IMR-90 (cell line): ENCODE results near the gene SSR3. TPM values are rescaled to one million over a fixed set of nuclear protein-coding genes. Genes with fewer than 3 reads are reported as not detected.

Experiments used
- ATAC-seq: fragments of 200-7000 bp; cut with Tn5 transposase; 2 replicates; pipeline ENCODE4 v1.9.1; 2020; ENCODE audit warnings: low read depth, mild to moderate bottlenecking, moderate library complexity
- BruUV-seq: library from RNA; stranded (reverse); fragments of 400-500 nt; replicated peaks from 2 replicates; lab custom pipeline; 2021; lab: Mats Ljungman, UMichigan
- CTCF ChIA-PET: fragments of 300-600 bp; formaldehyde crosslinking; extraction: SDS; loops from one replicate; lab custom pipeline; 2021; ENCODE audit warnings: antibody characterized with exemption; lab: Yijun Ruan, JAX
- POLR2A ChIA-PET: fragments of 300-600 bp; sonication (Branson Sonifier 250); formaldehyde crosslinking; loops from one replicate; lab custom pipeline; 2022; ENCODE audit warnings: antibody characterized with exemption; ENCODE audit not compliant: unreplicated experiment; lab: Charles Lee
- DNase-seq: peaks from one replicate; pipeline ENCODE4 v3.0.0; 2013
- H2AFZ ChIP-seq: replicated peaks from 2 replicates; pipeline ENCODE3; 2013; ENCODE audit warnings: low read length, mild to moderate bottlenecking; ENCODE audit not compliant: poor library complexity
- H2AK5ac ChIP-seq: 2 replicates; pipeline ENCODE4 v1.6.1; 2013; ENCODE audit warnings: low read depth, low read length, inconsistent platforms
- H2AK9ac ChIP-seq: replicated peaks from 2 replicates; pipeline ENCODE3; 2013; ENCODE audit warnings: mild to moderate bottlenecking, low read depth, low read length, moderate library complexity; ENCODE audit not compliant: poor library complexity
- H2BK120ac ChIP-seq: 2 replicates; pipeline ENCODE4 v1.6.1; 2013; ENCODE audit warnings: low read depth, low read length, inconsistent platforms
- H2BK15ac ChIP-seq: 3 replicates; pipeline ENCODE4 v1.6.1; 2013; ENCODE audit warnings: low read depth, low read length, inconsistent platforms
- H2BK20ac ChIP-seq: 2 replicates; pipeline ENCODE4 v1.6.1; 2013; ENCODE audit warnings: low read depth, mild to moderate bottlenecking, inconsistent platforms, low read length, moderate library complexity
- H2BK5ac ChIP-seq: 2 replicates; pipeline ENCODE4 v1.6.1; 2013; ENCODE audit warnings: mild to moderate bottlenecking, low read depth, low read length, inconsistent platforms; ENCODE audit not compliant: poor library complexity, severe bottlenecking
- H3K14ac ChIP-seq: replicated peaks from 2 replicates; pipeline ENCODE4 v1.6.1; 2013; ENCODE audit warnings: low read depth, low read length, inconsistent platforms
- H3K18ac ChIP-seq: 2 replicates; pipeline ENCODE4 v1.6.1; 2013; ENCODE audit warnings: low read depth, low read length, control low read depth
- H3K23ac ChIP-seq: 2 replicates; pipeline ENCODE4 v1.6.1; 2013; ENCODE audit warnings: low read depth, low read length, inconsistent platforms
- H3K27ac ChIP-seq: 2 replicates; pipeline ENCODE4 v1.5.1; 2013; ENCODE audit warnings: mild to moderate bottlenecking, control low read depth, low read length; ENCODE audit not compliant: insufficient read depth
- H3K27me3 ChIP-seq: 2 replicates; pipeline ENCODE4 v1.6.1; 2013; ENCODE audit warnings: low read length; ENCODE audit not compliant: control insufficient read depth, insufficient read depth
- H3K36me3 ChIP-seq: 2 replicates; pipeline ENCODE4 v1.6.1; 2013; ENCODE audit warnings: low read length, mixed read lengths; ENCODE audit not compliant: control insufficient read depth, insufficient read depth
- H3K4ac ChIP-seq: 2 replicates; pipeline ENCODE4 v1.6.1; 2013; ENCODE audit warnings: low read depth, low read length, inconsistent platforms
- H3K4me1 ChIP-seq: 2 replicates; pipeline ENCODE4 v1.6.1; 2013; ENCODE audit warnings: low read length, mixed read lengths; ENCODE audit not compliant: control insufficient read depth, insufficient read depth
- H3K4me2 ChIP-seq: 2 replicates; pipeline ENCODE4 v1.6.1; 2013; ENCODE audit warnings: low read depth, mild to moderate bottlenecking, control low read depth, low read length, moderate library complexity
- H3K4me3 ChIP-seq: 2 replicates; pipeline ENCODE4 v1.5.1; 2013; ENCODE audit warnings: low read depth, mild to moderate bottlenecking, control low read depth, low read length, moderate library complexity; ENCODE audit not compliant: insufficient read depth
- H3K56ac ChIP-seq: 2 replicates; pipeline ENCODE4 v1.6.1; 2013; ENCODE audit warnings: low read length, inconsistent platforms; ENCODE audit not compliant: insufficient read depth; ENCODE audit errors: extremely low read depth
- H3K79me1 ChIP-seq, 2 experiments: 2 replicates each; pipeline ENCODE4 v1.6.1; 2013; ENCODE audit warnings: low read length in 2 of 2, inconsistent platforms in 1 of 2, low read depth in 1 of 2
- H3K9ac ChIP-seq: 2 replicates; pipeline ENCODE4 v1.6.1; 2013; ENCODE audit warnings: low read depth, low read length, control low read depth
- H3K9me1 ChIP-seq: 2 replicates; pipeline ENCODE4 v1.6.1; 2013; ENCODE audit warnings: low read length, inconsistent platforms; ENCODE audit not compliant: insufficient read depth
- H3K9me3 ChIP-seq: 2 replicates; pipeline ENCODE4 v1.6.1; 2013; ENCODE audit warnings: low read length; ENCODE audit not compliant: control insufficient read depth, insufficient read depth
- H4K20me1 ChIP-seq: 2 replicates; pipeline ENCODE4 v1.6.1; 2013; ENCODE audit warnings: low read length, inconsistent platforms; ENCODE audit not compliant: insufficient read depth
- H4K5ac ChIP-seq: 2 replicates; pipeline ENCODE4 v1.6.1; 2013; ENCODE audit warnings: mild to moderate bottlenecking, low read depth, low read length, control low read depth
- H4K8ac ChIP-seq, 2 experiments: 2 replicates each; pipeline ENCODE4 v1.6.1; 2013; ENCODE audit warnings: low read depth in 2 of 2, low read length in 2 of 2, control low read depth in 1 of 2, inconsistent platforms in 1 of 2
- H4K91ac ChIP-seq: 2 replicates; pipeline ENCODE4 v1.6.1; 2013; ENCODE audit warnings: low read depth, low read length, inconsistent platforms; ENCODE audit not compliant: insufficient read depth
- BHLHE40 ChIP-seq: fragments of 150-350 bp; IDR thresholded peaks from 2 replicates; pipeline ENCODE4 v1.6.1; 2016; ENCODE audit warnings: mild to moderate bottlenecking, low read depth, low read length
- MAFK ChIP-seq: IDR thresholded peaks from 2 replicates; pipeline ENCODE4 v1.6.1; 2012; ENCODE audit warnings: low read depth, low read length, improper control_type of control experiment
- WGBS, 2 experiments: methylation state at CpG; one replicate each; pipeline versions ENCODE4 v1.1.5 to v1.1.7; 2013; ENCODE audit warnings: missing lambda C conversion rate in 2 of 2; ENCODE audit not compliant: insufficient read length in 1 of 2; ENCODE audit errors: extremely low coverage in 2 of 2; 5-methylcytosine and 5-hydroxymethylcytosine counted together
- dilution Hi-C: fragments of 300-500 bp; cut with HindIII; formaldehyde crosslinking; loops from one replicate; pipeline ENCODE4 v1.14.3; 2018; ENCODE audit warnings: low sequenced_read_pairs; ENCODE audit not compliant: unreplicated experiment
- in situ Hi-C: fragments of 300-500 bp; cut with MboI; formaldehyde crosslinking; loops from 3 replicates; pipeline ENCODE4 v1.14.3; 2019; ENCODE audit warnings: low sequenced_read_pairs, inconsistent platforms, mixed read lengths
- intact Hi-C: fragments of 100-400 bp; cut with micrococcal nuclease; formaldehyde crosslinking; loops from 2 replicates; pipeline ENCODE4 v1.10.0; 2022
- polyA plus RNA-seq, 3 experiments: library from polyadenylated mRNA; depleted of rRNA; stranded (reverse); fragments of >200 nt; gene quantifications; 2 replicates each; pipeline ENCODE4 v1.2.3, GENCODE V29; 2012; ENCODE audit warnings: low replicate concordance in 1 of 3
- total RNA-seq: library from RNA; depleted of rRNA; stranded (reverse); fragments of >200 nt; gene quantifications from 2 replicates; pipeline ENCODE4 v1.2.3, GENCODE V29; 2012
- TF ChIP-seq, protein P1 (sequence below): fragments of 150-350 bp; IDR thresholded peaks from 2 replicates; pipeline ENCODE4 v1.6.1; 2017; ENCODE audit warnings: mild to moderate bottlenecking, antibody characterized with exemption, low read length, low read depth
- TF ChIP-seq, protein P2 (sequence below): conservative IDR thresholded peaks from 2 replicates; pipeline ENCODE4 v1.5.1; 2012; ENCODE audit warnings: mild to moderate bottlenecking, low read depth, low read length, improper control_type of control experiment

Gene SSR3
- total and polyA plus RNA-seq, 2 of the 4 experiments (the other 2 are of a cell fraction) = 246 to 608 TPM

DNA sequence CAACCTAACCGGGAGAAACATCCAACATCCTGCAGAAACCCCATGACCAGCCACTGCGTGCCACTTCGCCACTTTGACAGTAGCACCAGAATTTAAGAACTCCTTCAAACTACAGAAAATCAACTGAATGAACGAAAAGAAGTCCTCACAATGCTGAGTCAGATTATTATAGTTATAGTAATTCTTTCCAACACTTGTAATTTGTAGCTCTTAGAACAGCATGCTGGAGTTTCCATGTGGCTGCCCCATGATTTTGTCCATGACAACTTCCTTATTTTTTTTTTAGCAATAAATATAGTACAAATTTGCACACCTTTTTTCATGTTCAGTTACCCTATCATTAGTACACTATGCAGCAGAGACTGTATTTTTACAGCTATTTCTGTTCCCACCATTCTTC lies 26.1 kb upstream of the SSR3 start:
- H2AK5ac ChIP-seq = no peak overlapping the region
- no peaks in the 10 kb centered on the region for H3K4me1 ChIP-seq
- POLR2A ChIA-PET = interaction anchor here (0.6 kb wide), 1 partner anchor 37 kb away, joined by 3 read pairs; no protein-coding TSS in a partner anchor
- no peak overlapping the region for H3K18ac ChIP-seq
- no peak overlapping the region for H2BK5ac ChIP-seq
- H3K9ac ChIP-seq = no peak overlapping the region
- H4K8ac ChIP-seq = no peak overlapping the region
- CTCF ChIA-PET = no interaction called here
- no peak overlapping the region for H2BK15ac ChIP-seq
- no CpG with 5 or more reads among the region's 4 CpGs for WGBS, 2 experiments
- no peaks in the 10 kb centered on the region for H3K79me1 ChIP-seq
- no peak overlapping the region for H4K5ac ChIP-seq
- no peak overlapping the region for H3K14ac ChIP-seq
- no peak overlapping the region for H3K4me3 ChIP-seq
- H2AFZ ChIP-seq = no peak overlapping the region
- H3K36me3 ChIP-seq = no peaks in the 10 kb centered on the region
- H2AK9ac ChIP-seq = no peak overlapping the region
- in situ Hi-C loops (no loop called here), intact Hi-C loops (no loop called here), dilution Hi-C loops (no loop called here)
- H4K20me1 ChIP-seq = no peaks in the 10 kb centered on the region
- no peak overlapping the region for H3K27ac ChIP-seq
- DNase-seq (no peak), ATAC-seq (no peak)
- H3K4ac ChIP-seq = no peak overlapping the region
- H4K91ac ChIP-seq = no peak overlapping the region
- no peak overlapping the region for H3K4me2 ChIP-seq
- no peak overlapping the region for H2BK20ac ChIP-seq
- H3K23ac ChIP-seq = no peak overlapping the region
- H3K56ac ChIP-seq = no peak overlapping the region
- no peaks in the 10 kb centered on the region; the same call in 1 of the 2 replicates for H3K9me1 ChIP-seq
- BruUV-seq = no TSS peak
- TF ChIP-seq BHLHE40 (no peak), MAFK (0 out of 2 replicates have a peak, but pooled peaks have one; percentile 48)
- TF ChIP-seq, protein P1, sequence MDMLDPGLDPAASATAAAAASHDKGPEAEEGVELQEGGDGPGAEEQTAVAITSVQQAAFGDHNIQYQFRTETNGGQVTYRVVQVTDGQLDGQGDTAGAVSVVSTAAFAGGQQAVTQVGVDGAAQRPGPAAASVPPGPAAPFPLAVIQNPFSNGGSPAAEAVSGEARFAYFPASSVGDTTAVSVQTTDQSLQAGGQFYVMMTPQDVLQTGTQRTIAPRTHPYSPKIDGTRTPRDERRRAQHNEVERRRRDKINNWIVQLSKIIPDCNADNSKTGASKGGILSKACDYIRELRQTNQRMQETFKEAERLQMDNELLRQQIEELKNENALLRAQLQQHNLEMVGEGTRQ = no peak
- TF ChIP-seq, protein P2, sequence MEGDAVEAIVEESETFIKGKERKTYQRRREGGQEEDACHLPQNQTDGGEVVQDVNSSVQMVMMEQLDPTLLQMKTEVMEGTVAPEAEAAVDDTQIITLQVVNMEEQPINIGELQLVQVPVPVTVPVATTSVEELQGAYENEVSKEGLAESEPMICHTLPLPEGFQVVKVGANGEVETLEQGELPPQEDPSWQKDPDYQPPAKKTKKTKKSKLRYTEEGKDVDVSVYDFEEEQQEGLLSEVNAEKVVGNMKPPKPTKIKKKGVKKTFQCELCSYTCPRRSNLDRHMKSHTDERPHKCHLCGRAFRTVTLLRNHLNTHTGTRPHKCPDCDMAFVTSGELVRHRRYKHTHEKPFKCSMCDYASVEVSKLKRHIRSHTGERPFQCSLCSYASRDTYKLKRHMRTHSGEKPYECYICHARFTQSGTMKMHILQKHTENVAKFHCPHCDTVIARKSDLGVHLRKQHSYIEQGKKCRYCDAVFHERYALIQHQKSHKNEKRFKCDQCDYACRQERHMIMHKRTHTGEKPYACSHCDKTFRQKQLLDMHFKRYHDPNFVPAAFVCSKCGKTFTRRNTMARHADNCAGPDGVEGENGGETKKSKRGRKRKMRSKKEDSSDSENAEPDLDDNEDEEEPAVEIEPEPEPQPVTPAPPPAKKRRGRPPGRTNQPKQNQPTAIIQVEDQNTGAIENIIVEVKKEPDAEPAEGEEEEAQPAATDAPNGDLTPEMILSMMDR = no peak
- no peak overlapping the region for H2BK120ac ChIP-seq
- H3K9me3 ChIP-seq = no peaks in the 10 kb centered on the region
- H3K27me3 ChIP-seq = peaks cover 4% of the 10 kb centered on the region; the same call in 1 of the 2 replicates
